ENCODE results near the gene KIF25. TPM values are rescaled to one million over a fixed set of nuclear protein-coding genes. Genes with fewer than 3 reads are reported as not detected.

Gene KIF25
- total RNA-seq, 2 donors from 2014 or later, result 0.28 to 0.82 TPM

DNA sequence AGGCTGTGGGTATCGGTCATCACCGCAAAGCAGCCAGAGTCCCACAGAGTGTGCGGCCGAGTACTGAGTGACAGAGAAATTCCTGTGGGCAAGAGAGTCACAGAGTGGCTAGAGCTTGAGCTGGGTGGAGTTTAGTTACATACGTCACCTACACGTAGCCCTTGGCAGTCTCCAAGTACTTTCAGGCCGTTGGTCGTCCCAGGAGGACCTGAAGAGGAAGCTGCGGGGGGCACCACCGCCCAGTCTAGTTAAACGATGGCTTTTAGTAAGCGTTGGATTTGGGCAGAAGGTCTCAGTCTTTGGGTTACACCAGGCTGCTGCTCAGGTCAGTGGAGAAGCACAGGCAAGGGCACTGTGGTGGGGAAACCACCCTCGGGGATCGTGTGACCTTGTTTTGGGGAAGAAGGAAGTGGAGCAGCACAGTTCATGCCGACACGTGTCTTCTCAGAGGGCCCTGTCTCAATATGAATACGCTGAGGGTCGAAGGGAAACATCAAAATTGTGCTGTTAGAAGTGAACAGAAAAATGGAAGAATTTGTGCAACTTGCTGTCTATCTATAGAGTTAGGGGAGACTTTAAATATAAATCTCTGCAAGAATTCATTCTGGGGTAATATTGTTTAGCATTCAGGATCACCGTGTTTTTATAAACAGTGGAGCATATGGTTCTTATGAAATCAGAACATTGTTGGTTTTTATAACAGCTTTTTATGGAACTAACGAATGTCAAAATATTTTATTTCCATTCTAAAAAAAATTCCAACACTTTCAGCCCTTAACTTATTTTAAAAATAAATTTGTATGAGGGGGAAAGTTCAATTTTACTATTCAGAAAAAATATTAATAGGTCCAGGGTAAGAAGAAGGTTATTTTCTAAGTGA, 28.6 kb downstream of the KIF25 start:
- DNase-seq (ENCODE audit: low spot score), result no peak

DNA sequence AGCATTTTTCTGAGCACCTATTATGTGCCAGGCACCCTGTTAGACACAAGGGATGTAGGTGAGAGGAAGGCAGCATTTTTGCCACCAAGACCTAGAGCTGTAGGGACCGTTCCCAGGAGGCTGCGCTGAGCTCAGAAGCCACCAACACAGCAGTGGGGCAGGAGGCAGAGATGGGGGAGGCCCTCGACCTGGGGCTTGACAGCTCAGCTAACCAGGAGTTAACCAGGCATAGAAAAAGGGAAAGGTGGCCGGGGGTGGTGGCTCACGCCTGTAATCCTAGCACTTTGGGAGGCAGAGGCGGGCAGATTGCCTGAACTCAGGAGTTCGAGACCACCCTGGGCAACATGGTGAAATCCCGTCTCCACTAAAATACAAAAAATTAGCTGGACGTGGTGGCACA, 29.5 kb downstream of the KIF25 start:
- H3K4me1 ChIP-seq (replicated peaks), result no peaks in the 10 kb centered on the region
- no peak overlapping the region for H3K27ac ChIP-seq
- no peaks in the 10 kb centered on the region for H3K9me3 ChIP-seq
- H3K27me3 ChIP-seq (replicated peaks; ENCODE audit: insufficient read depth), result no peaks in the 10 kb centered on the region
- WGBS, result 95% methylated on average over 9 of the region's 9 CpGs
- no peak overlapping the region for H3K4me3 ChIP-seq
- TF ChIP-seq POLR2AphosphoS5 (IDR thresholded peaks at IDR 0.05), result no peak
- TF ChIP-seq, protein P1, sequence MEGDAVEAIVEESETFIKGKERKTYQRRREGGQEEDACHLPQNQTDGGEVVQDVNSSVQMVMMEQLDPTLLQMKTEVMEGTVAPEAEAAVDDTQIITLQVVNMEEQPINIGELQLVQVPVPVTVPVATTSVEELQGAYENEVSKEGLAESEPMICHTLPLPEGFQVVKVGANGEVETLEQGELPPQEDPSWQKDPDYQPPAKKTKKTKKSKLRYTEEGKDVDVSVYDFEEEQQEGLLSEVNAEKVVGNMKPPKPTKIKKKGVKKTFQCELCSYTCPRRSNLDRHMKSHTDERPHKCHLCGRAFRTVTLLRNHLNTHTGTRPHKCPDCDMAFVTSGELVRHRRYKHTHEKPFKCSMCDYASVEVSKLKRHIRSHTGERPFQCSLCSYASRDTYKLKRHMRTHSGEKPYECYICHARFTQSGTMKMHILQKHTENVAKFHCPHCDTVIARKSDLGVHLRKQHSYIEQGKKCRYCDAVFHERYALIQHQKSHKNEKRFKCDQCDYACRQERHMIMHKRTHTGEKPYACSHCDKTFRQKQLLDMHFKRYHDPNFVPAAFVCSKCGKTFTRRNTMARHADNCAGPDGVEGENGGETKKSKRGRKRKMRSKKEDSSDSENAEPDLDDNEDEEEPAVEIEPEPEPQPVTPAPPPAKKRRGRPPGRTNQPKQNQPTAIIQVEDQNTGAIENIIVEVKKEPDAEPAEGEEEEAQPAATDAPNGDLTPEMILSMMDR (IDR thresholded peaks at IDR 0.05), result no peak
- no peak for TF ChIP-seq POLR2A (IDR thresholded peaks at IDR 0.05)
- H3K36me3 ChIP-seq, result no peaks in the 10 kb centered on the region
- intact Hi-C loops (cut with DNase I), result no loop called here
- DNase-seq (ENCODE audit: low spot score), result no peak

More for the DNA sequence above, 28.6 kb downstream of the KIF25 start:
- TF ChIP-seq POLR2A (IDR thresholded peaks at IDR 0.05) (no peak), POLR2AphosphoS5 (IDR thresholded peaks at IDR 0.05) (no peak)
- TF ChIP-seq, protein P1 (IDR thresholded peaks at IDR 0.05), result no peak
- no peak overlapping the region for H3K27ac ChIP-seq
- H3K4me3 ChIP-seq, result no peak overlapping the region
- no peaks in the 10 kb centered on the region for H3K4me1 ChIP-seq (replicated peaks)
- H3K9me3 ChIP-seq, result no peaks in the 10 kb centered on the region
- 89% methylated on average over 20 of the region's 20 CpGs for WGBS
- intact Hi-C loops (cut with DNase I), result no loop called here
- no peaks in the 10 kb centered on the region for H3K36me3 ChIP-seq
- no peaks in the 10 kb centered on the region for H3K27me3 ChIP-seq (replicated peaks; ENCODE audit: insufficient read depth)

DNA sequence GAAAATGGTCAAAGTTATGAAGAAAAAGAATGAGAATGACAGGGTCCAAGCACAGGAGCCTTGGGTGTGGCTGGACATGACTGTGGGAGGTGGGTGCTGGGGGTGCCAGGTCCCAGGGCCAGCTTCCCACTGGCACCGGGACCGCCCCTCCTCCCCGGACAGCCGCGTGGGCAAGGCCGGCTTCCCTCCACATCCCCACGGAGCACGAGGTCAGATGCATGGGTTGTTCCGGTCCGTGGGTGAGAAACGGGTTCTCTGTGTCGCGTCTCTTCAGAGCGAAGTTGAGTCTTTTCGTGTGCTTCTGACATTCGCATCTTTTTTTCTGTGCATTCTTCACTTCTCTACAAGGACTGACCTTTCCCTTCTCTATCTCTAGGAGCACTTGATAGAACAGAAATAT, 30.1 kb downstream of the KIF25 start:
- 95% methylated on average over 16 of the region's 16 CpGs for WGBS
- H3K27me3 ChIP-seq (replicated peaks; ENCODE audit: insufficient read depth), result no peaks in the 10 kb centered on the region
- intact Hi-C loops (cut with DNase I), result no loop called here
- no peak for DNase-seq (ENCODE audit: low spot score)
- no peaks in the 10 kb centered on the region for H3K4me1 ChIP-seq (replicated peaks)
- no peaks in the 10 kb centered on the region for H3K36me3 ChIP-seq
- H3K9me3 ChIP-seq, result no peaks in the 10 kb centered on the region
- no peak overlapping the region for H3K27ac ChIP-seq
- H3K4me3 ChIP-seq, result no peak overlapping the region
- TF ChIP-seq, protein P1 (IDR thresholded peaks at IDR 0.05), result no peak

DNA sequence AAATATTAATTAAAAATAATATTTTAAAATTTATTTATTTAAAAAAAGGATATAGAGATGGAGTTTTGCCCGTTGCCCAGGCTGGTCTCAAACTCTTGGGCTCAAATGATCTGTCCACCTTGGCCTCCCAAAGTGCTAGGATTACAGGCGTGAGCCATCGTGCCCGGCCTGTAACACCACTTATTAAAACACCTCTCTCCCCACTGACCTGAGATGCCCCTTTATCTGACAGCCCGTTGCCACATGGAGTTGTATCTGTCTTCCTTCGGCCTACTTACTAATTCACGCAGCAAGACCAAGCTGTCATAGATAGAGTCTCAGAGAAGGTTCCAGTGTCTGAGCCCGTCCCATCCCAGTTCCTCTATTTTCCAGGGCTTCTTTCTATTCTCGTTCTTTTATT, 30.7 kb downstream of the KIF25 start:
- DNase-seq (ENCODE audit: low spot score), result no peak
- H3K9me3 ChIP-seq, result no peaks in the 10 kb centered on the region
- intact Hi-C loops (cut with DNase I), result no loop called here
- H3K4me3 ChIP-seq, result no peak overlapping the region
- WGBS, result 94% methylated on average over 9 of the region's 9 CpGs
- H3K36me3 ChIP-seq, result no peaks in the 10 kb centered on the region
- H3K27ac ChIP-seq, result no peak overlapping the region
- H3K4me1 ChIP-seq (replicated peaks), result no peaks in the 10 kb centered on the region
- H3K27me3 ChIP-seq (replicated peaks; ENCODE audit: insufficient read depth), result no peaks in the 10 kb centered on the region
- TF ChIP-seq POLR2A (IDR thresholded peaks at IDR 0.05) (no peak), POLR2AphosphoS5 (IDR thresholded peaks at IDR 0.05) (no peak)
- TF ChIP-seq, protein P1 (IDR thresholded peaks at IDR 0.05), result no peak
